Mesothelial cell of epicardium (in vitro differentiated cells): ENCODE results near the gene CERCAM. TPM values are rescaled to one million over a fixed set of nuclear protein-coding genes. Genes with fewer than 3 reads are reported as not detected.
"Not testable (repeated sequence)": the region's sequence is repeated elsewhere in the genome, so short reads cannot be mapped to it uniquely, and the experiment has no call there.

Experiments used
- DNase-seq, 2 experiments: peaks; one replicate each; pipeline ENCODE4 v3.0.0; 2021; ENCODE audit warnings: low spot score in 2 of 2; ENCODE audit not compliant: unreplicated experiment in 2 of 2
- H3K27ac Mint-ChIP-seq: 2 replicates; pipeline ENCODE4 v1.8.0; 2021; ENCODE audit warnings: mixed read lengths
- H3K27me3 Mint-ChIP-seq: 2 replicates; pipeline ENCODE4 v1.8.0; 2021; ENCODE audit warnings: low read depth, mixed read lengths
- H3K36me3 Mint-ChIP-seq: 2 replicates; pipeline ENCODE4 v1.8.0; 2021; ENCODE audit warnings: mixed read lengths
- H3K4me1 Mint-ChIP-seq: 2 replicates; pipeline ENCODE4 v1.8.0; 2021; ENCODE audit warnings: mixed read lengths
- H3K4me3 Mint-ChIP-seq: 2 replicates; pipeline ENCODE4 v1.8.0; 2021; ENCODE audit warnings: mild to moderate bottlenecking, moderate library complexity, mixed read lengths
- H3K9me3 Mint-ChIP-seq: 2 replicates; pipeline ENCODE4 v1.8.0; 2021; ENCODE audit warnings: mixed read lengths
- total RNA-seq: library from RNA; stranded (reverse); gene quantifications from 3 replicates; pipeline ENCODE4 v1.2.1, GENCODE V29; 2021
- TF ChIP-seq, protein P1 (sequence below): fragments of 200-600 bp; sonication (generic); IDR thresholded peaks from one replicate; pipeline ENCODE4 v1.5.0; 2021; ENCODE audit warnings: antibody characterized with exemption; ENCODE audit not compliant: unreplicated experiment

Gene CERCAM
- total RNA-seq, 1 donor from 2014 or later = 141 TPM

- no peak overlapping the region for H3K4me3 Mint-ChIP-seq
- DNase-seq = no peak
- H3K36me3 Mint-ChIP-seq = no peaks in the 10 kb centered on the region
- H3K27me3 Mint-ChIP-seq = peaks cover 16% of the 10 kb centered on the region
- TF ChIP-seq, protein P1, sequence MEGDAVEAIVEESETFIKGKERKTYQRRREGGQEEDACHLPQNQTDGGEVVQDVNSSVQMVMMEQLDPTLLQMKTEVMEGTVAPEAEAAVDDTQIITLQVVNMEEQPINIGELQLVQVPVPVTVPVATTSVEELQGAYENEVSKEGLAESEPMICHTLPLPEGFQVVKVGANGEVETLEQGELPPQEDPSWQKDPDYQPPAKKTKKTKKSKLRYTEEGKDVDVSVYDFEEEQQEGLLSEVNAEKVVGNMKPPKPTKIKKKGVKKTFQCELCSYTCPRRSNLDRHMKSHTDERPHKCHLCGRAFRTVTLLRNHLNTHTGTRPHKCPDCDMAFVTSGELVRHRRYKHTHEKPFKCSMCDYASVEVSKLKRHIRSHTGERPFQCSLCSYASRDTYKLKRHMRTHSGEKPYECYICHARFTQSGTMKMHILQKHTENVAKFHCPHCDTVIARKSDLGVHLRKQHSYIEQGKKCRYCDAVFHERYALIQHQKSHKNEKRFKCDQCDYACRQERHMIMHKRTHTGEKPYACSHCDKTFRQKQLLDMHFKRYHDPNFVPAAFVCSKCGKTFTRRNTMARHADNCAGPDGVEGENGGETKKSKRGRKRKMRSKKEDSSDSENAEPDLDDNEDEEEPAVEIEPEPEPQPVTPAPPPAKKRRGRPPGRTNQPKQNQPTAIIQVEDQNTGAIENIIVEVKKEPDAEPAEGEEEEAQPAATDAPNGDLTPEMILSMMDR = no peak
- H3K27ac Mint-ChIP-seq = no peak overlapping the region
- H3K4me1 Mint-ChIP-seq = peaks cover 28% of the 10 kb centered on the region
- H3K9me3 Mint-ChIP-seq = no peaks in the 10 kb centered on the region
These were observed 9.1 kb upstream of the CERCAM start for GRCh38 chr9:128411364-128412119.

GRCh38 chr9:128412120-128412790 is 8.4 kb upstream of the CERCAM start:
- no peak overlapping the region for H3K4me3 Mint-ChIP-seq
- DNase-seq = peak; percentile 53 to 87

GRCh38 chr9:128413728-128414127 is 6.9 kb upstream of the CERCAM start:
- not testable (repeated sequence) for H3K27me3 Mint-ChIP-seq

More at GRCh38 chr9:128412120-128412790, 8.4 kb upstream of the CERCAM start:
- Mint-ChIP-seq H3K9me3 (no peaks in the 10 kb centered on the region), H3K27ac (no peak overlapping the region), H3K4me1 (peaks cover 31% of the 10 kb centered on the region), H3K27me3 (peaks cover 16% of the 10 kb centered on the region), H3K36me3 (no peaks in the 10 kb centered on the region)
- TF ChIP-seq, protein P1 = no peak

GRCh38 chr9:128414461-128414860 is 6.2 kb upstream of the CERCAM start:
- DNase-seq = no peak
- H3K4me3 Mint-ChIP-seq = no peak overlapping the region
- H3K9me3 Mint-ChIP-seq = no peaks in the 10 kb centered on the region
- no peaks in the 10 kb centered on the region for H3K36me3 Mint-ChIP-seq
- H3K27ac Mint-ChIP-seq = peak overlapping the region; percentile 70
- TF ChIP-seq, protein P1 = no peak
- H3K27me3 Mint-ChIP-seq = peaks cover 8% of the 10 kb centered on the region
- peaks cover 30% of the 10 kb centered on the region for H3K4me1 Mint-ChIP-seq

More at GRCh38 chr9:128413728-128414127, 6.9 kb upstream of the CERCAM start:
- H3K4me3 Mint-ChIP-seq, H3K36me3 Mint-ChIP-seq, H3K9me3 Mint-ChIP-seq, DNase-seq, H3K27ac Mint-ChIP-seq: not testable (repeated sequence)
- H3K4me1 Mint-ChIP-seq = peaks cover 25% of the 10 kb centered on the region

- no peak for DNase-seq
- peaks cover 36% of the 10 kb centered on the region for H3K4me1 Mint-ChIP-seq
- H3K4me3 Mint-ChIP-seq = peak overlapping the region; percentile 15
- H3K27me3 Mint-ChIP-seq = peaks cover 8% of the 10 kb centered on the region
- TF ChIP-seq, protein P1 = no peak
- H3K27ac Mint-ChIP-seq = peak overlapping the region; percentile 97
- H3K36me3 Mint-ChIP-seq = no peaks in the 10 kb centered on the region
- no peaks in the 10 kb centered on the region for H3K9me3 Mint-ChIP-seq
These were observed 5.4 kb upstream of the CERCAM start for GRCh38 chr9:128415281-128415680.

DNA sequence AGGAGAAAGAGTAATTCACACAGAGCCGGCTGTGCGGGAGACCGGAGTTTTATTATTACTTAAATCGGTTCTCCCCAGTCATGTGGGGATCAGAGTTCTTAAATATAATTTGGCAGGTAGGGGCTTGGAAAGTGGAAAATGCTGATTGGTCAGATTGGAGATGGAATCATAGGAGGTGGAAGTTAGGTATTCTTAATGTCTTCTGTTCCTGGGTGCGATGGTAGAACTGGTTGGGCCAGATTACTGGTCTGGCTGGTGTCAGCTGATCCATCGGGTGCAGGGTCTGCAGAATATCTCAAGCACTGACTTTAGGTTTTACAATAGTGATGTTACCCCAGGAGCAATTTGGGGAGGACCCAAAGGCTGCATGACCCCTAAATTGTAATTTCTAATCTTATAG is 4.6 kb upstream of the CERCAM start:
- Mint-ChIP-seq H3K9me3 (no peaks in the 10 kb centered on the region), H3K4me3 (peak overlapping the region; percentile 41), H3K36me3 (no peaks in the 10 kb centered on the region), H3K4me1 (peaks cover 36% of the 10 kb centered on the region), H3K27ac (peak overlapping the region; percentile 97), H3K27me3 (peaks cover 8% of the 10 kb centered on the region)
- peak in 1 of 2 experiments; percentile 66 for DNase-seq
- TF ChIP-seq, protein P1 = no peak
